ENCODE results near the gene METRN. TPM values are rescaled to one million over a fixed set of nuclear protein-coding genes. Genes with fewer than 3 reads are reported as not detected.

Gene METRN
- polyA plus RNA-seq, 2 of the 4 experiments (the other 2 are of a cell fraction) = 41.0 to 82.2 TPM

- TF ChIP-seq EP300 (IDR thresholded peaks at IDR 0.05) (no peak), SMC3 (IDR thresholded peaks at IDR 0.05) (no peak), CBX2 (IDR thresholded peaks at IDR 0.05; ENCODE audit: borderline replicate concordance, low read depth) (no peak), ELK1 (IDR thresholded peaks at IDR 0.05; ENCODE audit: low read depth, low read length) (no peak), HES2 (IDR thresholded peaks at IDR 0.05) (no peak), TFCP2L1 (CRISPR knock-in tag; IDR thresholded peaks at IDR 0.05) (no peak), HDAC2 (IDR thresholded peaks at IDR 0.05) (no peak), NPAS2 (CRISPR knock-in tag; IDR thresholded peaks at IDR 0.05; ENCODE audit: borderline replicate concordance) (no peak), BHLHE40 (IDR thresholded peaks at IDR 0.05; ENCODE audit: low read depth, low read length) (no peak), HOXB13 (CRISPR knock-in tag; IDR thresholded peaks at IDR 0.05; ENCODE audit: low read depth) (no peak), BCL3 (IDR thresholded peaks at IDR 0.05) (no peak), E2F6 (IDR thresholded peaks at IDR 0.05; ENCODE audit: borderline replicate concordance, low read depth) (no peak)
- Histone ChIP-seq H3K4me1 (peaks cover 37% of the 10 kb centered on the region), H3K27ac (peak overlapping the region; percentile 91 to 93), H3K9me3 (no peaks in the 10 kb centered on the region), H3K4me3 (peak overlapping the region; percentile 76), H3K4me2 (peak overlapping the region; percentile 93)
- 94% methylated on average over 49 of the region's 61 CpGs for WGBS (ENCODE audit: missing lambda C conversion rate)
- FAIRE-seq (no peak), ATAC-seq (no peak), DNase-seq (ENCODE audit: low read depth in 1 of 2, low spot score in 1 of 2) (no peak)
- CTCF ChIA-PET = interaction anchor here (0.8 to 4.8 kb wide), 3 partner anchors 18 to 27 kb away, joined by 3 to 32 read pairs (median 11); partner anchors contain the start of gene RHOT2
- POLR2A ChIA-PET = interaction anchor here (1.7 kb wide), 1 partner anchor 10 kb away, joined by 6 read pairs; no protein-coding TSS in a partner anchor
Measured at GRCh38 chr16:684961-685696, 29.8 kb upstream of the METRN start.

- WGBS (ENCODE audit: missing lambda C conversion rate) = 32% methylated on average over 9 of the region's 10 CpGs
- Histone ChIP-seq H3K4me1 (peaks cover 37% of the 10 kb centered on the region), H3K27ac (no peak overlapping the region), H3K4me3 (no peak overlapping the region), H3K9me3 (no peaks in the 10 kb centered on the region), H3K4me2 (no peak overlapping the region)
- ChIA-PET POLR2A (interaction anchor here (1.7 kb wide), 1 partner anchor 9 kb away, joined by 6 read pairs; no protein-coding TSS in a partner anchor), CTCF (interaction anchor here (0.7 to 4.8 kb wide), 17 partner anchors 9 to 99 kb away, joined by 3 to 32 read pairs (median 6); partner anchors contain the start of genes METRN, RHBDL1 and RHOT2)
- ATAC-seq = peak; percentile 5 to 53; a peak in 3 of 6 replicates
- peak; percentile 48; the same call in 1 of the 2 replicates for TF ChIP-seq MAX (IDR thresholded peaks at IDR 0.05)
- no peak for TF ChIP-seq EP300 (IDR thresholded peaks at IDR 0.05)
- peak; percentile 60; the same call in 2 of the 3 replicates for TF ChIP-seq CTCF (IDR thresholded peaks at IDR 0.05)
- FAIRE-seq = no peak
- DNase-seq (ENCODE audit: low read depth in 1 of 2, low spot score in 1 of 2) = peak in 1 of 2 experiments; percentile 81
Measured at GRCh38 chr16:685967-686366, 29.0 kb upstream of the METRN start.
